DOHH2 (cell line): ENCODE measurements around the gene MAN1C1.

Source experiments
- H3F3A ChIP-seq: fragments of 200-600 bp; sonication (generic), shearing (Covaris generic); 2 replicates; pipeline ENCODE4 v1.6.0; 2016; ENCODE audit warnings: antibody characterized with exemption, mild to moderate bottlenecking; ENCODE audit not compliant: control insufficient read depth, insufficient read depth
- H3K27ac ChIP-seq: fragments of 200-600 bp; sonication (generic); 2 replicates; pipeline ENCODE4 v1.5.1; 2014; ENCODE audit warnings: low read depth, mild to moderate bottlenecking, low read length, moderate library complexity
- H3K27me3 ChIP-seq: fragments of 200-600 bp; sonication (generic); 2 replicates; pipeline ENCODE4 v1.6.1; 2014; ENCODE audit warnings: mild to moderate bottlenecking, low read length, mixed read lengths; ENCODE audit not compliant: control insufficient read depth
- H3K36me3 ChIP-seq: fragments of 200-600 bp; sonication (generic); 2 replicates; pipeline ENCODE4 v1.6.1; 2014; ENCODE audit warnings: mild to moderate bottlenecking, low read length, moderate library complexity, mixed read lengths; ENCODE audit not compliant: control insufficient read depth
- H3K4me1 ChIP-seq: fragments of 200-600 bp; sonication (generic); 2 replicates; pipeline ENCODE4 v1.6.1; 2014; ENCODE audit warnings: mild to moderate bottlenecking, low read length, mixed read lengths; ENCODE audit not compliant: control insufficient read depth
- H3K4me2 ChIP-seq: fragments of 200-600 bp; sonication (generic); 2 replicates; pipeline ENCODE4 v1.6.0; 2014; ENCODE audit warnings: mild to moderate bottlenecking, low read length, moderate library complexity
- H3K4me3 ChIP-seq: fragments of 200-600 bp; sonication (generic); 2 replicates; pipeline ENCODE4 v1.5.1; 2014; ENCODE audit warnings: mild to moderate bottlenecking, low read length, mixed read lengths
- H3K79me2 ChIP-seq: fragments of 200-600 bp; sonication (generic); 2 replicates; pipeline ENCODE4 v1.6.1; 2014; ENCODE audit warnings: mild to moderate bottlenecking, low read length, mixed read lengths; ENCODE audit not compliant: control insufficient read depth
- H3K9me2 ChIP-seq: fragments of 200-600 bp; sonication (generic); replicated peaks from 2 replicates; pipeline ENCODE4 v1.6.1; 2014; ENCODE audit warnings: mild to moderate bottlenecking, low read length, mixed read lengths; ENCODE audit not compliant: control insufficient read depth
- H3K9me3 ChIP-seq: fragments of 200-600 bp; sonication (generic); 2 replicates; pipeline ENCODE4 v1.6.1; 2014; ENCODE audit warnings: antibody characterized with exemption, low read length, mixed read lengths; ENCODE audit not compliant: control insufficient read depth, insufficient read depth
- H4K20me1 ChIP-seq: fragments of 200-600 bp; sonication (generic); 2 replicates; pipeline ENCODE4 v1.6.0; 2014; ENCODE audit warnings: low read depth, mild to moderate bottlenecking, antibody characterized with exemption, low read length, moderate library complexity; ENCODE audit not compliant: control insufficient read depth, insufficient read depth
- EZH2phosphoT487 ChIP-seq: fragments of 200-600 bp; sonication (generic); IDR thresholded peaks from 2 replicates; pipeline ENCODE4 v1.6.1; 2017; ENCODE audit warnings: borderline replicate concordance, mild to moderate bottlenecking, antibody characterized with exemption, low read length, moderate library complexity, mixed read lengths
- TF ChIP-seq, protein P1 (sequence below): fragments of 200-600 bp; sonication (generic); IDR thresholded peaks from one replicate; pipeline ENCODE4 v1.5.1; 2014; ENCODE audit warnings: antibody characterized with exemption, mild to moderate bottlenecking, low read depth, low read length; ENCODE audit not compliant: poor library complexity, severe bottlenecking

MAN1C1 gene

DNA sequence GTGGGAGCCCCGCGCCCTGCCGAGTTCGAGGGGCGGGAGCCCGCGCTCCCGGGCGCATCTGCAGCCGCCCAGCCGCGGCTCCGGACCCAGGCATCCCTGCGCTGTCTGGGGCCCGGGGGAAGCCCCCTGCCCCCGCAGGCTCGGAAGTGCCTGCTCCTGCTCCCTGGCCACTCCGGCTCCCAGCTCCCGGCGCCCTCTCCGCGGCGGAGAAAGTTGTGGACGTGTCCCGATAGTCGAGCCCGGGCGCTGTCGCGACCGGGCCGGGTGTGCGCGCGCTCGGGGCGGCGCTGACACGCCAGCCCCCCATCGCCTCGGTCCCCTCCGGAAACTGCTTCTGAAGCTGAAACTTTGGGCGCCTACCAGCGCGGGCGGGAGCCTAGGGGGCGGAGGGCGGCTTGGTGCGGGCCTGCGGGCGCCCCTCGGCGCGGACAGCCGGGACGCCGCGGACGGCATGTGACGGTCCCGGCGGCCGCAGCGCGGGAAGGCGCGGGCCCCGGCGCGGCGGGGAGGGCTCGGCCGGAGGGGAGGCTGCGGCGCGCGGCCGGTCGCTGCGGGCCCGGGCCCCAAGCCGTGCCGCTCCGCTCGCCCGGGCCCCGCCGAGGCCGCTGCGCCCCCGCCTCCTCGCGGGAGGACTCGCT is 515 bp downstream of the MAN1C1 start:
- TF ChIP-seq, protein P1, sequence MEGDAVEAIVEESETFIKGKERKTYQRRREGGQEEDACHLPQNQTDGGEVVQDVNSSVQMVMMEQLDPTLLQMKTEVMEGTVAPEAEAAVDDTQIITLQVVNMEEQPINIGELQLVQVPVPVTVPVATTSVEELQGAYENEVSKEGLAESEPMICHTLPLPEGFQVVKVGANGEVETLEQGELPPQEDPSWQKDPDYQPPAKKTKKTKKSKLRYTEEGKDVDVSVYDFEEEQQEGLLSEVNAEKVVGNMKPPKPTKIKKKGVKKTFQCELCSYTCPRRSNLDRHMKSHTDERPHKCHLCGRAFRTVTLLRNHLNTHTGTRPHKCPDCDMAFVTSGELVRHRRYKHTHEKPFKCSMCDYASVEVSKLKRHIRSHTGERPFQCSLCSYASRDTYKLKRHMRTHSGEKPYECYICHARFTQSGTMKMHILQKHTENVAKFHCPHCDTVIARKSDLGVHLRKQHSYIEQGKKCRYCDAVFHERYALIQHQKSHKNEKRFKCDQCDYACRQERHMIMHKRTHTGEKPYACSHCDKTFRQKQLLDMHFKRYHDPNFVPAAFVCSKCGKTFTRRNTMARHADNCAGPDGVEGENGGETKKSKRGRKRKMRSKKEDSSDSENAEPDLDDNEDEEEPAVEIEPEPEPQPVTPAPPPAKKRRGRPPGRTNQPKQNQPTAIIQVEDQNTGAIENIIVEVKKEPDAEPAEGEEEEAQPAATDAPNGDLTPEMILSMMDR, result no peak
- 0 out of 2 replicates have a peak, but pooled peaks have one; percentile 60 for TF ChIP-seq EZH2phosphoT487
- Histone ChIP-seq H3K27ac (no peak overlapping the region), H3K27me3 (peaks cover 88% of the 10 kb centered on the region), H3F3A (peaks cover 15% of the 10 kb centered on the region; the same call in 1 of the 2 replicates), H4K20me1 (0 out of 2 replicates have a peak, but pooled peaks cover 2% of the 10 kb centered on the region), H3K36me3 (no peaks in the 10 kb centered on the region), H3K9me3 (no peaks in the 10 kb centered on the region), H3K4me2 (peak overlapping the region; percentile 96), H3K4me3 (peak overlapping the region; percentile 81), H3K9me2 (no peaks in the 10 kb centered on the region), H3K4me1 (peaks cover 14% of the 10 kb centered on the region), H3K79me2 (no peaks in the 10 kb centered on the region)

DNA sequence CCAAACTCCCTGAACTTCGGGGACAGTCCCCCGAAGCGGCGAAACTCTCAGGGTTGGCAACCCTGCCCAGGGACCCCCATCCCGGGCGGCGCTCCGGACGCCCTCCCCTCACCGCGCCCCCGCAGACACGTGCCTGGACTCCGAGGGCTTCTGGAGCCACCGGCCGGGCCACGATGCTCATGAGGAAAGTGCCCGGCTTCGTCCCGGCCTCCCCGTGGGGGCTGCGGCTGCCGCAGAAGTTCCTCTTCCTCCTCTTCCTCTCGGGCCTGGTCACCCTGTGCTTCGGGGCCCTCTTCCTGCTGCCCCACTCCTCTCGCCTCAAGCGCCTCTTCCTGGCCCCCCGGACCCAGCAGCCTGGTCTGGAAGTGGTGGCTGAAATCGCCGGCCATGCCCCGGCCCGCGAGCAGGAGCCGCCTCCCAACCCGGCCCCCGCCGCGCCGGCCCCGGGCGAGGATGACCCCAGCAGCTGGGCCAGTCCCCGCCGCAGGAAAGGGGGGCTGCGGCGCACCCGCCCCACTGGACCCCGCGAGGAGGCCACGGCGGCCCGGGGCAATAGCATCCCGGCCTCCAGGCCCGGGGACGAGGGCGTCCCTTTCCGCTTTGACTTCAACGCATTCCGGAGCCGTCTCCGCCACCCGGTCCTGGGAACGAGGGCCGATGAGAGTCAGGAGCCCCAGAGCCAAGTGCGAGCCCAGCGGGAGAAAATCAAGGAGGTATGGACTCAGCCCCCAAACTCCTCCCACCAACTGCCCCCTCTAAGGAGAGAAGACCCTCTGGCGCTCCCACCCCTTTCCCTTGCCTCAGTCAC is 1.2 kb downstream of the MAN1C1 start:
- Histone ChIP-seq H3F3A (peaks cover 15% of the 10 kb centered on the region; the same call in 1 of the 2 replicates), H3K9me2 (no peaks in the 10 kb centered on the region), H3K4me2 (peak overlapping the region; percentile 49; the same call in 1 of the 2 replicates), H3K27me3 (peaks cover 90% of the 10 kb centered on the region), H3K27ac (no peak overlapping the region), H3K79me2 (no peaks in the 10 kb centered on the region), H3K9me3 (no peaks in the 10 kb centered on the region), H3K36me3 (no peaks in the 10 kb centered on the region), H4K20me1 (0 out of 2 replicates have a peak, but pooled peaks cover 2% of the 10 kb centered on the region), H3K4me3 (0 out of 2 replicates have a peak overlapping the region, but pooled peaks have one; percentile 24), H3K4me1 (peaks cover 14% of the 10 kb centered on the region)
- TF ChIP-seq, protein P1, result no peak
- TF ChIP-seq EZH2phosphoT487, result no peak; the same call in 1 of the 2 replicates

DNA sequence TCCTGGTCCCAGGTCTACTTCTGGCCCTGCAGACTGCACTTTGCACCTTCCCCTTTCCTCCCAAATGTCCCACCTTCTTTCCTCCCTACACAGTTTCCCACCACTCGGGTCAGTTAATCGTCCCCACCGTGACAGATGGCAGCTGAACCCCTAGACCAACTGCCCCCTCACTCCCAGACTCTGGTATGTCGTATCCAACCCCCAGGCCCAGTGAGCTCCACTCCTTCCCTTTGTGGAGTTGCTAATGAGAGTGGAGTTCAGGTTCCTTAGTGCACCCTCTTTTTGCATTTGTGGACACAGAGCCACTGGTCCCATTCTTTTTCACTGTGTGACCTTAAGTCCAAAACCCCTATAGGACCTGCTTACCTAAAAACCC is 1.8 kb downstream of the MAN1C1 start:
- no peak overlapping the region for H3K4me3 ChIP-seq

More for the DNA sequence above, 1.8 kb downstream of the MAN1C1 start:
- Histone ChIP-seq H3K9me2 (no peaks in the 10 kb centered on the region), H3K27me3 (peaks cover 89% of the 10 kb centered on the region), H4K20me1 (0 out of 2 replicates have a peak, but pooled peaks cover 2% of the 10 kb centered on the region), H3F3A (peaks cover 15% of the 10 kb centered on the region; the same call in 1 of the 2 replicates), H3K79me2 (no peaks in the 10 kb centered on the region), H3K9me3 (no peaks in the 10 kb centered on the region), H3K4me1 (peaks cover 14% of the 10 kb centered on the region), H3K36me3 (no peaks in the 10 kb centered on the region), H3K4me2 (no peak overlapping the region), H3K27ac (no peak overlapping the region)
- no peak for TF ChIP-seq EZH2phosphoT487
- TF ChIP-seq, protein P1, result no peak
